Eye (tissue), 1 donor: ENCODE measurements around the gene PAFAH1B2.
A peak's percentile ranks its signal among the peaks of the same experiment; 100 is the strongest.
"Not testable (repeated sequence)": the region's sequence is repeated elsewhere in the genome, so short reads cannot be mapped to it uniquely, and the experiment has no call there.

Source experiments
- DNase-seq: peaks from one replicate; pipeline ENCODE4 v3.0.0-alpha.2; 2015

PAFAH1B2 gene

GRCh38 chr11:117143871-117144476, at the start of gene PAFAH1B2:
PAFAH1B2 (plus strand) TSS chr11:117144287; CDS start chr11:117152448, 8,161 bp downstream.
- DNase-seq, result peak; percentile 98

- peak; percentile 41 for DNase-seq
Measured at GRCh38 chr11:117094776-117095175, 49.3 kb upstream of the PAFAH1B2 start.

- DNase-seq, result peak; percentile 53
Measured at GRCh38 chr11:117095284-117096161, 48.6 kb upstream of the PAFAH1B2 start.

- peak; percentile 55 for DNase-seq
Measured at GRCh38 chr11:117096201-117096991, 47.7 kb upstream of the PAFAH1B2 start.

- peak; percentile 43 for DNase-seq
Measured at GRCh38 chr11:117097014-117097388, 47.1 kb upstream of the PAFAH1B2 start.

- peak; percentile 84 for DNase-seq
Measured at GRCh38 chr11:117097389-117098268, 46.5 kb upstream of the PAFAH1B2 start.

GRCh38 chr11:117098269-117099232, 45.5 kb upstream of the PAFAH1B2 start, which contains the start of gene SIK3:
SIK3 (minus strand) TSS chr11:117098428; CDS start chr11:117098415, 13 bp downstream.
- DNase-seq, result peak; percentile 97

GRCh38 chr11:117099696-117100095, 44.4 kb upstream of the PAFAH1B2 start:
- DNase-seq, result peak; percentile 72

GRCh38 chr11:117100556-117100955, 43.5 kb upstream of the PAFAH1B2 start:
- DNase-seq, result no peak

- no peak for DNase-seq
Measured at GRCh38 chr11:117107701-117108590, 36.1 kb upstream of the PAFAH1B2 start.

GRCh38 chr11:117110294-117110950, 33.7 kb upstream of the PAFAH1B2 start:
- DNase-seq, result no peak

- not testable (repeated sequence) for DNase-seq
Measured at GRCh38 chr11:117112497-117112896, 31.6 kb upstream of the PAFAH1B2 start.

GRCh38 chr11:117112939-117113338, 31.1 kb upstream of the PAFAH1B2 start:
- not testable (repeated sequence) for DNase-seq

- no peak for DNase-seq
Measured at GRCh38 chr11:117117681-117118080, 26.4 kb upstream of the PAFAH1B2 start.

GRCh38 chr11:117121176-117121575, 22.9 kb upstream of the PAFAH1B2 start:
- DNase-seq, result no peak

GRCh38 chr11:117122556-117122955, 21.5 kb upstream of the PAFAH1B2 start:
- DNase-seq, result no peak

- no peak for DNase-seq
Measured at GRCh38 chr11:117126223-117126965, 17.7 kb upstream of the PAFAH1B2 start.

- DNase-seq, result no peak
Measured at GRCh38 chr11:117127171-117127901, 16.8 kb upstream of the PAFAH1B2 start.
